ENCODE results near the gene PTGES. TPM values are rescaled to one million over a fixed set of nuclear protein-coding genes. Genes with fewer than 3 reads are reported as not detected.

Gene PTGES
- total RNA-seq, 6 donors from 2014 or later = 0.76 to 4.2 (median 2.5) TPM

GRCh38 chr9:129713402-129713679 is 39.5 kb downstream of the PTGES start:
- no peak for TF ChIP-seq POLR2AphosphoS5 (IDR thresholded peaks at IDR 0.05)
- TF ChIP-seq EP300 (IDR thresholded peaks at IDR 0.05) = no peak
- no peak for TF ChIP-seq CTCF (IDR thresholded peaks at IDR 0.05)
- TF ChIP-seq POLR2A (IDR thresholded peaks at IDR 0.05) = no peak
- no peak overlapping the region for H3K4me3 ChIP-seq
- no peaks in the 10 kb centered on the region for H3K27me3 ChIP-seq
- peaks cover 0 to 25% (median 7%) of the 10 kb centered on the region in 4 donors for H3K4me1 ChIP-seq
- no peak overlapping the region for H3K27ac ChIP-seq
- no peaks in the 10 kb centered on the region for H3K36me3 ChIP-seq
- ATAC-seq (ENCODE audit: low FRiP score in 2 of 2) (no peak), DNase-seq (no peak)
- no peaks in the 10 kb centered on the region for H3K9me3 ChIP-seq
- WGBS, 2 donors = 89 to 91% methylated on average over 10 of the region's 10 CpGs

GRCh38 chr9:129712634-129713401 is 40.0 kb downstream of the PTGES start:
- Histone ChIP-seq H3K9me3 (no peaks in the 10 kb centered on the region), H3K4me3 (no peak overlapping the region), H3K36me3 (no peaks in the 10 kb centered on the region), H3K27ac (peak overlapping the region in 1 of 4 donors; percentile 56), H3K27me3 (no peaks in the 10 kb centered on the region), H3K4me1 (peaks cover 0 to 25% (median 7%) of the 10 kb centered on the region in 4 donors)
- DNase-seq (no peak), ATAC-seq (ENCODE audit: low FRiP score in 2 of 2) (peak in 1 of 2 donors; percentile 54)
- 44 to 48% methylated on average over 22 to 26 of the region's 26 CpGs for WGBS, 2 donors
- TF ChIP-seq POLR2AphosphoS5 (IDR thresholded peaks at IDR 0.05) (no peak), POLR2A (IDR thresholded peaks at IDR 0.05) (no peak), CTCF (IDR thresholded peaks at IDR 0.05) (no peak), EP300 (IDR thresholded peaks at IDR 0.05) (no peak)

GRCh38 chr9:129710169-129710453 is 42.7 kb downstream of the PTGES start:
- H3K36me3 ChIP-seq = no peaks in the 10 kb centered on the region
- H3K4me3 ChIP-seq = no peak overlapping the region
- no peaks in the 10 kb centered on the region for H3K27me3 ChIP-seq
- peaks cover 0 to 25% (median 7%) of the 10 kb centered on the region in 4 donors for H3K4me1 ChIP-seq
- no peak for TF ChIP-seq EP300 (IDR thresholded peaks at IDR 0.05)
- H3K27ac ChIP-seq = no peak overlapping the region
- no peaks in the 10 kb centered on the region for H3K9me3 ChIP-seq
- no peak for ATAC-seq (ENCODE audit: low FRiP score in 2 of 2)
- DNase-seq = no peak
- 82 to 84% methylated on average over 2 of the region's 3 CpGs for WGBS, 2 donors

- no peaks in the 10 kb centered on the region for H3K27me3 ChIP-seq
- H3K36me3 ChIP-seq = no peaks in the 10 kb centered on the region
- H3K4me3 ChIP-seq = no peak overlapping the region
- peaks cover 0 to 21% (median 7%) of the 10 kb centered on the region in 4 donors for H3K4me1 ChIP-seq
- ATAC-seq (ENCODE audit: low FRiP score in 2 of 2) (no peak), DNase-seq (no peak)
- no peak for TF ChIP-seq POLR2A (IDR thresholded peaks at IDR 0.05)
- no peak for TF ChIP-seq CTCF (IDR thresholded peaks at IDR 0.05)
- no peak for TF ChIP-seq POLR2AphosphoS5 (IDR thresholded peaks at IDR 0.05)
- TF ChIP-seq EP300 (IDR thresholded peaks at IDR 0.05) = no peak
- H3K27ac ChIP-seq = no peak overlapping the region
- H3K9me3 ChIP-seq = no peaks in the 10 kb centered on the region
- WGBS, 2 donors = 60 to 80% methylated on average over 12 to 17 of the region's 17 CpGs
Measured at GRCh38 chr9:129709438-129710168, 43.2 kb downstream of the PTGES start.

GRCh38 chr9:129708793-129709192 is 44.0 kb downstream of the PTGES start:
- H3K36me3 ChIP-seq = no peaks in the 10 kb centered on the region
- H3K27me3 ChIP-seq = no peaks in the 10 kb centered on the region
- no peak overlapping the region for H3K4me3 ChIP-seq
- ATAC-seq (ENCODE audit: low FRiP score in 2 of 2) (no peak), DNase-seq (no peak)
- 75 to 89% methylated on average over 2 to 6 of the region's 6 CpGs for WGBS, 2 donors
- H3K4me1 ChIP-seq = peaks cover 1 to 20% (median 10%) of the 10 kb centered on the region in 4 donors
- TF ChIP-seq CTCF (IDR thresholded peaks at IDR 0.05) (no peak), POLR2AphosphoS5 (IDR thresholded peaks at IDR 0.05) (no peak), POLR2A (IDR thresholded peaks at IDR 0.05) (no peak), EP300 (IDR thresholded peaks at IDR 0.05) (no peak)
- no peaks in the 10 kb centered on the region for H3K9me3 ChIP-seq
- H3K27ac ChIP-seq = no peak overlapping the region
